HG03469 (cell line): ENCODE results near the gene FAM187B.
"Not testable (repeated sequence)": the region's sequence is repeated elsewhere in the genome, so short reads cannot be mapped to it uniquely, and the experiment has no call there.

Source experiments
- ATAC-seq: cut with Tn5 transposase; IDR thresholded peaks from one replicate; pipeline ENCODE4 v1.9.1; 2021; ENCODE audit warnings: mild to moderate bottlenecking, moderate library complexity, moderate number of reproducible peaks; ENCODE audit not compliant: unreplicated experiment

The FAM187B gene

DNA sequence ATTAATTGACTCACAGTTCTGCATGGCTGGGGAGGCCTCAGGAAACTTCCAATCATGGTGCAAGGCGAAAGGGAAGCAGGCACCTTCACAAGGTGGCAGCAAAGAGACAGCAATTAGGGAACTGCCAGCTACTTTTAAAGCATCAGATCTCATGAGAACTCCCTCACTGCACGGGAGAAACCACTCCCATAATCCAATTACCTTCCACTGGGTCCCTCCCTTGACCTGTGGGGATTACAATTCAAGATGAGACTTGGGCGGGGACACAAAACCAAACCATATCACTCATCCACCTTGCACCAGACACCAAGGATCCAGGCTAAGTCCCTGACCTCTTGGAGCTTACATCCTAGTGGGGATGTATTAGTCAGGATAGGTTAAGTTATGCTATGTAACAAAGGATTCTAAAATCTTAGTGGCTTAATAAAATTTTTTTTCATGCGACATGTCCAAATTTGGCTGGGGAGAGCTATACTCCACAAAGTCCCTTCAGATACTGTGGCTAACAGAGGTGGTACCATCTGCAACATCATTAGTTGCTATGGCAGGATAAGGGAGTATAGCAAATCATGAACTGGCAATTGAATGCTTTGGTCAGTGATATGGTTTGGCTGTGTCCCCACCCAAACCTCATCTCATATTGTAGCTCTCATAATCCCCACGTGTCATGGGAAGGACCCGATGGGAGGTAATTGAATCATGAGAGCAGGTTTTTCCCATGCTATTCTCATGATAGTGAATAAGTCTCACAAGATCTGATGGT lies 8.3 kb upstream of the FAM187B start:
- ATAC-seq = no peak

DNA sequence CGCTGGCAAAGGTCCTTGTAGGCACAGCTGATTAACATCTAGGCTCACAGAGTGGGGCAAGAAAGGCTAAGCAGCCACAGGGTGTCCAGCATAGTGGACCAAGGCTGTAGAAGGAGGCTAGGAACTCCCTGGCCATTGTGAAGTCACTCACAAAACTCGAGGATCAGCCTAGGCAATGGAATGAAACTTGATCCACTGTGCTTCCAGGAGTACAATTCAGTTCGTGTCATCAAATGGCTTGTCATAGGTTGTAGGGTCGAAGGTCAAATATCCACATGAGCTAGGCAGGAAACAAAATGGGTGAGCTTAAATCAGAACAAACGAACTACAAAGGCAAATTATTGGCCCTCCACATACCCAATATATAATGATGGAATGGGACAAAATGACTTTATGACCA lies 4.4 kb upstream of the FAM187B start:
- ATAC-seq = no peak

DNA sequence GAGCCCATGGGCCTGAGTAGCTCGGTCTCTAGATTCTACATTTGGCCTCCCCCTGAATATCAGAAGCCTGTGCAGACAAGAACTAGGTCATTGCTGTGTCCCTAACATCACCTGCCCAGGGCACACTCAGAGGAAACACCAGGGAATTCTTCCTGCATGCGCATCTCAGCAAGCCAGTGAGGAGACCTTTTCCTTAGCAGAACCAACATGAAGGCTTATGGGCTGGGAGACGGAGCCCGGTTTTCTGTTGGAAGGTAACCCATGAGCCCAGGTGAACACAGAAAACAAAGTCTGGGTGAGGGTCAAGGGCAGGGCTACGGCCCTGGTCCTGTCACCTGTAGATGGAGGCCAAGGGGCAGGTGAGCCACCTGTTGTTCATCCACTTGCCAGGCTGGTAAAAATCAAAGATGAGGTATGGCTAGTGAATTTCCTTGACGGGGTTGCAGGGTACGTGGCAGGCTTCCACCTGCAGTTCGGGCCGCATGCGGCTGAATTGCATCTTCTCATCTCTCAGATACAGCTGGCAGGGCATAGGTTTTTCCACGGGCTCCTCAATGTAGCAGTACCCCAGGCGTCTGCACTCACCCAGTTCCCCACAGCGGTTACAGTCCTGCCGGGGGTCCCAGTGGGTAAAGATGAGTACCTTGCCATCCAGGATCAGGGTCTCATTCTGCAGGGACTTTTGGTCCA lies 3.6 kb upstream of the FAM187B start:
- ATAC-seq = no peak

DNA sequence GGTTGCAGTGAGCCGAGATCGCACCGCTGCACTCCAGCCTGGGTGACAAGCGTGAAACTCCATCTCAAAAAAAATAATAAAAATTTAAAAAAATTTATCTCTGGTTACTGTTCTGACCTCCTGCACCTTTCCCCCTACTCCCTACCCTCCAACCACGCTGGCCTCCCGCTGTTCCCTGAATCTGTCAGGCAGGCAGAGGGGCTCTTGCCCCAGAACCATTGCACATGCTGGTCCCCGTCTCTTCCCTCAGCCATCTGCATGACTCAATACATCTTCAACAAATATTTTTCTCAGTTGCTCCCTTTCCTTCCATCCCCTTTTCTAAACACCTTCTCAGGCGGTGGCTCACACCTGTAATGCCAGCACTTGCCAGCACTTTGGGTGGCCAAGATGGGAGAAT lies 1.1 kb upstream of the FAM187B start:
- ATAC-seq = no peak

DNA sequence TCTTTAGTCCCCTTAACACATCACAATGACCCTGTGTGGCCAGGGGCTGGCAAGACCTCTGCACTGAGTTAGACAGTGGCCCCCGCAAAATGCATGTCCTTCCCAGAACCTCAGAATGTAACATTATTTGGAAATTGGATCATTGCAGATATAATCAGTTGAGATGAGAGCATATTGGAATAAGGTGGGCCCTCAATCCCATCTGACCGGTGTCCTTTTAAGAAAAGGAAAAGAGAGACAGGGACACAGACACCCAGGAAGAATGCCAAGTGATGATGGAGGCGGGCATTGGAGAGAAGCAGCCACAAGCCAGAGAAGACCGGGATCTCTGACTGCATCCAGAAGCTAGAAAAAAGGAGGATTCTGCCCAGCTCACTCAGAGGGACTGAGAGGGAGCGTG lies 1.8 kb downstream of the FAM187B start:
- ATAC-seq = no peak

DNA sequence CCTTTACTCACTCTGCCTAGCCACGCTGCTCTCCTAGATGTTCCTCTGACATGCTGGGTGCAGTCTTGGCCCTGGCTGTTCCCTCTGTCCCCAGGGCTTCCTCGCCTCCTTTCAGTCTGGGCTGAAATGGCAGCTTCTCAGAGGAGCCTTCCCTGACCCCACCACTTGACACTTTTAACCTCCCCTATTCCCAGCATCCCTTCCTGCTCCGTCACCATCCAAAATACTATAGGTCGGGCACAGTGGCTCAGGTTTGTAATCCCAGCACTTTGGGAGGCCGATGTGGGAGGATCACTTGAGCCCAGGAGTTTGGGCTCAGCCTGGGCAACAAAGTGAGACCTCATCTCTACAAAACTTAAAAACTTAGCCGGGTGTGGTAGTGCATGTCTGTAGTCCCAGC lies 2.6 kb downstream of the FAM187B start:
- no peak for ATAC-seq

DNA sequence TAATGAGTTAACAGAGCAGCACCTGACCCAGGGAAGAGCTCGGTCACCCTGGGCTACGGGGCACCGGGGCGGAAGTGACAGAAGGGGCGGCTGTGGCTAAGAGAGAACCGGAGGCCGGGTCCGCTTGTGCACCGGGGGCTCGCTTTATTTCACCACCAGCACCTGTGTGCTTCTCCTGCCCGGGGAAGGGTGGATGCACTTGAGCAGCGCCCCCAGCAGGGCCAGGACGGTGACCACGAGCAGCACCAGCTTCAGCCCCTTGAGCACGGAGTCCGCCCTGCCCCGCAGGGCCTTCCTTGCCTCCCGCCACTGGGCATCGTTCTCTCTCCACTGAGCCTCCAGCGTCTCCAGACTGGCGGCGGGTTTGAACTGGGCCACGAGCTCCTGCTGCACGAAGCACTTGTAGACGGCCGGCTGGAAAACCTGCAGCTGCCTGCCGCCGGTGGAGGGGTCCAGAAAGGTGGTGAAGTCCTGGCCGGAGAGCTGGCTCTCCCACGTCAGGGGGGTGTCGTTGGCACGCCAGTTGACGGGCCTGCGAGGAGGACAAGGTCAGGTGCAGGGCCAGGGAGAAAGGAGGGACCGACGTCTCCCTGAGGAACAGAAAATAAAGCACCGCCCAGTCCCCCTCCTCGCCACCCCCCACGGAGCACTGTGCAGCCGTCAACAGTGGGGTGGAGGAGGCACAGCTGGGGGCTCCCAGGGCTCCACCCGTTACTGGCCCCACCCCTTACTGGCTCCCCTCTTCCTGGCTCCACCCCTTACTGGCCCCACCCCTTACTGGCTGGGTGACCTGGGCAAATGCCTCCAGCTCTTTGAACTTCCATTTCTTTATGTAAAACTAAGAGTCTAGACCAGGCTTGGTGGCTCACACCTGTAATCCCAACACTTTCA lies 3.6 kb downstream of the FAM187B start:
- ATAC-seq = no peak

DNA sequence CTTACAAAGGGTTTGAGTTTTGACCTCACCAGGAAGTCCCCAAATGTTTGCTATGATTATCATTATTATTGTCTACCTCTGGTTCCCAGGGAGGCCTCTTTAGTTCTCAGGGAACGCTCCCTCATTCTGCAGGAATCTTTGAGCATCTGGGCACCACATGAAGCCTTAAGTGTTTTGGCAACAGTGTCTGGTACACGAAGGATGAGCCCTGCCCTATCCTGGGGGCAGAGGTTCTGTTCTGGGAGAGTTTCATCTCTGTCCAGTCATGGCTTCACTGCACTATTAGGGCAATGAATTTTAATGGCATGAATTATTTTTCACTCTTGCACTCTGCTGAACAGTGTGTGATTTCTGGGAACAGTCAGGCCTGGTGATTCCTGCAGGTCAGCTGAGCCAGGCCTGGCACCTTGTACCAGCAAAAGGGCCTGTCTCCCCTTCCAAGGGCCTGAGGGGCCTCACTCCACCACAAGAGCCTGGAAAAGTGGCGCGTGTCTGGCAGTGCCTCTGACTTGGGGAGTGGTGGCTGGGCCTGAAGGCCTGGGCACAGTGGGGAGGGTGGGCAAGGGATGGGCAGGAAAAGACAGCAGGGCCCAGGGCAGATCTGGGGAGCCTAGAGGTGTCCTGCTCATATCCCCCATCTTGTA lies 4.6 kb downstream of the FAM187B start:
- ATAC-seq = no peak

DNA sequence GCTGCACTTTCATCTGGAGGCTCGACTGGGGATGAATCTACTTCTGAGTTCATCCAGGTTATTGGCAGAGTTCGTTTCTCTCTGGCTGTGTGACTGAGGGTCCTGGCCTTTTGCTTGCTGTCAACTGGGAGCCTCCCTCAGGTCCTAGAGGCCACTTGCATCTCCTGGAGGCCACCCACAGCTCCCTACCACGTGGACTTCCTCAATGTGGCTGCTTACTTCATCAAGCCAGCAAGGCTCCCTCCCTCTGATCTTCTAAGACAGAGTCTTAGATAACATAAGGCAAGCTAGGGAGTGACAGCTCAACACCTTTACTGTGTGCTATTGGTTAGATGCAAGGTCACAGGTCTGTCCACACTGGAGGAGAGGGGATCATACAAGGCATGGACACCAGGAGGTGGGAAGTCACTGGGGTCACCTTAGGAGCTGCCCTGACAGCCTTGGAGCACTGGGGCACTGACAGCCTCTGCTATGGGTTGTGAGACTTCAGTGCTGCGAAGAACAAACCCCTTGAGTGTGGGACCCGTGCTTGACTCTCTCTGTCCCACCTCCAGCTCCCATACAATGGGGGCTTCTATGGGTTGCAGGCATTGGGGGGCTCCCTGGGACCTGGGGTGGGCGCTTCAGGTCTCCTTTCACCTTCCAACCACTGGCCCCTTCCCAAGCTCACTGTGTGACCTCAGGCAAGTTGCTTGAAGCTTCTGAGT lies 5.3 kb downstream of the FAM187B start:
- no peak for ATAC-seq

DNA sequence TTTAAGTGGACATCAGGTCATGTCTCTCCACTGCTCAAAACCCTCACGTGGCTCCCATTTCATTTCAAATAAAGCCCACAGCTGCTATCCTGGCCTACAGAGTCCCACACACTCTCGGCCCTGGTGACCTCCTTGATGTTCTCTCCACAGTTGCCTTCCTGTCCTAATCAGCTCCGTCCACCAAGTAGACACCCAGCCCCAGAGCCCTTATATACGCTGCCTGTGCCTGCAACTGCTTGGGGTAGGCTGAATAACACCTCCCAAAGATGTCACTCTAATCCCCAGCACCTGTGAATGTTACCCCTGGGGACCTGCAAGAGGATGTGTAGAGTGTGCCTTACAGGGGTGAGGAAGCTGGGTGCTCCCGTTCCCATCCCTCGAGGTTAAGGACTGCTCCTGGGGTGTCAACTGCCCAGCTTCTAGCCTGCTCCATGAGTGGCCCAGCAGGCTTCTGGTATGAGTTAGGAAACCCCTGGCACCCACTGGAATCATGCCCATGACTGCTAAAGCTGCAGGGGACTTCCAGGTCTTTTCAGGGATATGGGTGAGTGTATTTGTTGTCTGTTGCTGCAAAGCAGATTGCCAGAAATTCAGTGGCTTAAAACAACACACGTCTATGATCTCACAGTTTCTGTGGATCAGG lies 6.0 kb downstream of the FAM187B start:
- no peak for ATAC-seq

DNA sequence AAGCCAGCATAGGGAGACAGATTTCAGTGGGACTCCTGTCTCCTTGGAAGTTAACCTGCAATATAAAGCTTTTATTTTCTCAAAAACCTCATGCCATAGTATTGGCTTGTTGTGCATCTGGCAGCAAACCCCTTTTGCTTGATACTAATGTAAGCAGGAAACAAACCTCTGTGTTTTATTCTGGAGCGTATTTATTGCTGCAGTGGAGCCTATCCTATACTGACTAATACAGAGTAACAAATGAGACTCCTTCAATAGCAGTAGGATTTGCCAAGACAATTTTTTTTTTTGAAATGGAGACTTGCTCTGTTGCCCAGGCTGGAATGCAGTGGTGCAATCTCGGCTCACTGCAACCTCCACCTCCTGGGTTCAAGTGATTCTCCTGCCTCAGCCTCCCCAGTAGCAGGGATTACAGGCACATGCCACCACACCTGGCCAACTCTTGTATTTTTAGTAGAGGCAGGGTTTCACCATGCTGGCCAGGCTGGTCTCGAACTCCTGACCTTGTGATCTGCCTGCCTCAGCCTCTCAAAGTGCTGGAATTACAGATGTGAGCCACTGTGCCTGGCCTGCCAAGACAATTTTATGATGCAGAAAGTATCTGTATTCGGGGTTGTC lies 7.5 kb downstream of the FAM187B start:
- ATAC-seq = not testable (repeated sequence)

DNA sequence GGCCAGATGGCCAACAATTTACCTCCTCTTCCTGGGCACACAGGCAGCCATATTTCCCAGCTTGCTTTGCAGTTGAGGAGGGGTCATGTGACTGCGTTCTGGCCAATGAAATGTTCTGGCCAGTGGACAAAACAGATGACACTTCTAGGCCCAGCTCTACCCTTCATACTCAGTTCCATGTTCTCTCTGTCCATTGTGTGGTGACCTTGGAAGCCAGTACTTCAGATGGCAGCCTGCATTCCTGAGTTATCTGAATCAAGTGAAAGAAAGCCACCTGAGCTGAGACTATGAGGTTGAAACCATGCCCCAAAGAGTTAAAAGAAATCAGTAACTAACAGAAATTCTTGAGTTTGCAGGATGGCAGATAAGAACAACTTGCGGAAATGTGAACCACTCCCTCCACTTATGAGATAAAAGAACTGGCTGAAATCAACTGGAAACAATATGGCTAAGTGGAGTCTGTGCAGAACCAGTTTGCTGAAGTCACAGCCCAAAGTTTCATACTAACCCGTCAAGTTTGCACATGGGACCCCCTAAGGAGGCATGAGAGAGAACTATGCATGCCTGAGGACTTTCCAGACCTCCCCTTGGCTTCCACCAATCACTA lies 8.1 kb downstream of the FAM187B start:
- no peak for ATAC-seq

DNA sequence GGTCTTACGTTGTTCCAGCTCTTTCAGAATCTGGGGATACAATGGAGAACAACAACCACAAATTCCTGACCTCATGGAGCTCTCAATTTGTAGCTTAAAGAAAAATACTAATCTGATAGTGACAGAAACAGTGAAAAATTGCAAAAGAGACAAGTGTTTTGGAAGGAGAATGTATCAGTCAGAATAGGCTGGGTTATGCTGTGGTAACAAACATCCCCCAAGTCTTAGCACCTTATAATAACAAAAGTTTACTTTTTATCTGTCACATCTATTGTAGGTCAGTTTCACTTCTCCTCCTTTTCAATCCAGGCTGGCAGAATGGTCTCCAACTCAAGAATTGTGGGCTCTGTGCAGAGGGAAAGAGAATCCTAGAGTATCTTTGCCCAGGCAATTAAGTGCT lies 9.5 kb downstream of the FAM187B start:
- no peak for ATAC-seq

DNA sequence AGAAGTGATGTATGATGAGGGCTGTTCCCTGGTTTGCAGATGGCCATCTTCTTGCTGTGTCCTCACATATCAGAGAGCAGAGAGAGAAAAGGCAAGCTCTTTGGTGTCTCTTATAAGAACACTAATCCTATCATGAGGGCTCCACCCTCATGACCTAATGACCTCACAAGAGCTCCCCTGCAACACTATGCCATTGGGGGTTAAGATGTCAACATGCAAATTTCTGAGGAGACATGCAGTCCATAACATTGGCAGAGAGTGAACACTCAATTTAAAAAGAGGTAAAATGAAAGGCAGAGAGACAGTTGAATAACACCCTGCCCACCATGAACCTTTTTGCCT lies 10.9 kb downstream of the FAM187B start:
- ATAC-seq = no peak

DNA sequence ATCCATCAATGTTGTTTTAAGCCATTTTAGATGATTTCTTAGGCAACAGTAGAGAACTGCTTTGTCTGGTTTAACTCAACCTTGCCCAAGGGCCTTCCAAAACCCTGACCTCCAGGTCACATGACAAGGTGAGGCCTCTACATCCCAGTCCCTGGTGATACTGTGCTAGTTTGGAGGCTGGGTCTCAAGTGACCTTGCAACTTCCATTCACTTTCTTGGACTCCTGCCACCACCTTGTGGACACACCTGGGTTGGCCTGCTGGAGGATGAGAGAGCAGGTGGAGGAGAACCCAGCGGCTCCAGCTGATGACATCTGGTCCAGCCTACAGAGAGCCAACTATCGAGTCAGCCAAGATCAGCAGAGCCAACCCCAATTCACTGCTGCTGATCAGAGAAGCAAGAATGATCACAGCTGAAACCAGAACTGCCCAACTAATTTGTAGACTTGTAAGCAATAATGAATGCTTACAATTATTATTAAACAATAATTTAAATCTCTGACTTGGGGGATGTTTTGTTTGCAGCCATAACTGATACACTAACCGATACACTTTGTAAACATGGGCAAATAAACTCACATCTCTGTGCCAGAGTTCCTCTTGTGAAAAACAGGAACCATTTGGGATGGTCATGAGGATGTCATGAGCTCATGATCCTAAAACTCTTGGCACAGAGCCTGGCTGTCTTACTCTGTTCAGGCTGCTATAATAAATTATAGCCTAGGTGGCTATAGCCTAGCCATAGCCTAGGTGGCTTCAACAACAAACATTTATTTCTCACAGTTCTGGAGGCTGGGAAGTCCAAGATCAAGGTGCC lies 11.5 kb downstream of the FAM187B start:
- ATAC-seq = no peak

DNA sequence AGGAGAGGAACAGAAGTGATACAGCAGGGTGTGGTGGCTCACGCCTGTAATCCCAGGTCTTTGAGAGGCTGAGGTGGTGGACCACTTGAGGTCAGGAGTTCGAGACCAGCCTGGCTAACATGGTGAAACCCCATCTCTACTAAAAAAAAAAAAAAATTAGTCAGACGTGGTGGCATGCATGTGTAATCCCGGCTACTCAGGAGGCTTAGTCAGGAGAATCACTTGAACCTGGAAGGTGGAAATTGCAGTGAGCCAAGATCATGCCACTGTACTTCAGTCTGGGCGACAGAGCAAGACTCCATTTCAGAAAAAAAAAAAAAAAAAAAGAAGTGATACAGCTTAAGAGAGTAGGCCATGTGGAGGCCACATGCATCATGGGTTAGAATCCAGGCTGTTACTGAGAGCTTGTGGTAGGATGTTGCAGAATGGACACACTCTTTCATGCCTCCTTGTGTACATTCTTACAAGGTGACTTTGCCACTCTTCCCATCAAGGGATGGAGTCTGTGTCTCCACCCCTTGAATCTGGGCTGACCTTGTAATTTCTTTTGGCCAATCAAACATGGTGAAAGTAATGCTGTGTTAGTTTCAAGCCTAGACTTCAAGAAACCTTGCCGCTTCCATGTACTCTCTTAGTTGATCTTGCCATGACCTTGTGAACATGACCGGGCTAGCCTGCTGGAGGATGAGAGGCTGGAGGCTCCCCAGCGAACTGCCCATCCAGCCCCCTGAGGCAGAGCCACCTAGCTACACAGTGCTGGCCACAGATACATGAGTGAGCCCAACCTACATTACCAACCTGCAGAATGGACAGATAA lies 12.3 kb downstream of the FAM187B start:
- ATAC-seq = no peak

DNA sequence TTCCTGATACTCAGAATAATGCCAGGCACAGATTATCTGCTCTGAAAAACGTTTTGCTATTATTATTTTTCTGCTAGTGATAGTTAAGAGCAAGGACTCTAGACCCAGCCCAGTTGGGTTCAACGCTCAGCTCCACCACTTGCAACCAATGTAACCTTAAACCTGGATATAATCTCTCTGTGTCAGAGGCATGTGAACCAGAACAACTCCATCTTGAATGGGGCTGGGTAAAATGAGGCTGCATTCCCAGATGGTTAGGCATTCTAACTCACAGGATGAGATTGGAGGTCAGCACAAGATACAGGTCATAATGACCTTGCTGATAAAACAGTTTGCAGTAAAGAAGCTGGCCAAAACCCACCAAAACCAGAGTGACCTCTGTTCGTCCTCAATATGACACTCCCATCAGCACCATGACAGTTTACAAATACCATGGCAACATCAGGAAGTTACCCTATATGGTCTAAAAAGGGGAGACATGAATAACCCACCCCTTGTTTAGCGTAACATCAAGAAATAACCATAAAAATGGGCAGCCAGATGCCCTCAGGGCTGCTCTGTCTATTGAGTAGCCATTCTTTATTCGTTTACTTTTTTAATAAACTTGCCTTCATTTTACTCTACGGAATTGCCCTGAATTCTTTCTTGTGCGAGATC lies 13.6 kb downstream of the FAM187B start:
- ATAC-seq = no peak
